Pulmonary artery endothelial cell (primary cell): ENCODE measurements around the gene TTI1. TPM values are rescaled to one million over a fixed set of nuclear protein-coding genes. Genes with fewer than 3 reads are reported as not detected.

Experiments used
- DNase-seq: peaks from one replicate; pipeline ENCODE4 v3.0.0-alpha.2; 2011; ENCODE audit warnings: low read depth, low spot score
- total RNA-seq: library from RNA; depleted of rRNA; stranded (reverse); fragments of >200 nt; gene quantifications from 2 replicates; pipeline ENCODE4 v1.2.3, GENCODE V29; 2014

TTI1 gene
- total RNA-seq = 16.4 and 26.0 TPM in 2 replicates

- DNase-seq = peak; percentile 64
Observed at GRCh38 chr20:38033330-38034107, at the start of gene TTI1, which contains the start of gene RPRD1B. TSS of gene TTI1 (minus strand) at chr20:38033456. CDS start at chr20:38013816, 19,640 bp downstream. TSS of gene RPRD1B (plus strand) at chr20:38033746. CDS start at chr20:38033948, 202 bp downstream.

DNA sequence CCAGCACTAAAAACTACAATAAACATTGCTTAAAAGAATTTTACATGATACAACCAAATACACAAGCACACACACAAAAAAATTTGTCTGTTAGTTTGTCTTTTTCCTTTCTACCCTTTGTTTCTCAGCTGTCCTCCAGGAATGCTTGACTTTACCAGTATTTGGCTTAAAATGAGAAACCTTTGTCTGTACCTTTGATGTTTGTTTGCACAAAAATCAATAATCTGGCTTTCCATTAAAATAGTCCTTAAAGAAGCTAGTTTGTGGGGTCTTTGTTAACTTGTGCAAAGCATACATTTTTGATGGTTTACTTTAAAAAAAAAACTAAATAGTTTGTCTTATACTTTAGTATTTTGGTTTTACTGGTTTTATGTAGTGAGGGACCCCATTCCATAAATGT is 49.6 kb upstream of the TTI1 start:
- no peak for DNase-seq

- no peak for DNase-seq
Observed at GRCh38 chr20:38081575-38081974, 48.3 kb upstream of the TTI1 start.

GRCh38 chr20:38079353-38079752 is 46.1 kb upstream of the TTI1 start:
- DNase-seq = no peak

- no peak for DNase-seq
Observed at GRCh38 chr20:38078084-38078483, 44.8 kb upstream of the TTI1 start.

GRCh38 chr20:38076548-38076947 is 43.3 kb upstream of the TTI1 start:
- no peak for DNase-seq

GRCh38 chr20:38075161-38075998 is 42.1 kb upstream of the TTI1 start:
- DNase-seq = no peak

DNA sequence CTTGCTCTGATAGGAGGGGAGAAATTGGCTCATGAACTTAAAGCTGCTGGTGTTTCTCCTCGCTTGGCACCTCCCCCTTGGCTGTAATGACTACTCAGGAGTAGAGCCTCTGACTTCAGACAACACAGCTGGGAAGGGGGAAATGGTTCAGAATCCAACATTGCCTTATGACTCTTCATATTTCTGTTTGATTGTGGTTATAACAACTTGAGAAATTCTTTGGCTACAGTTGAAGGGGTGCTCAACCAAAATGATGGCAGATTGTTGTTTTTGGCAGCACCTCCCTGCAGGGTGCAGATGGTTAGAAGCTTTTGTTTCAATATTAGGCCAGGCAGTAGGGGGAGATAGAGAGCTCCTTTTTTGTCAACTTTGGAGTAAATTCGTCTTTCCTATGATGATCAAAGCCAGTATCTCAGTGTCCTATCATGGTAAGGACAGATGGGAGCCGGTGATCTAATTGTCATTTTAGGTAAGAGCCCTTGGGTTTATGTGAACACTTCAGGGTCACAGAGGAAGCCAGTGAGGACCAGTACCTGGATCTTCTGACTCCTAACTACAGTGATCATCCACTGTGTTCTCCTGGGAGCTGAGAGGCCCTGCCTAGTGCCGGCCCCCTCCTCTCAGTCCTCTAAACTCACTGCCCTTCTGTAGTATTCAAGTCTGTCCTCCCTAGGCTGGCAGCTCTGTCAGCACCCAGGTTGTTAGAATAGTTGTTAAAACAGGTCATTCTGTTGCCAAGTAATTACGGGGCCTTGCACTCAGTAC is 40.2 kb upstream of the TTI1 start:
- peak; percentile 75 for DNase-seq

DNA sequence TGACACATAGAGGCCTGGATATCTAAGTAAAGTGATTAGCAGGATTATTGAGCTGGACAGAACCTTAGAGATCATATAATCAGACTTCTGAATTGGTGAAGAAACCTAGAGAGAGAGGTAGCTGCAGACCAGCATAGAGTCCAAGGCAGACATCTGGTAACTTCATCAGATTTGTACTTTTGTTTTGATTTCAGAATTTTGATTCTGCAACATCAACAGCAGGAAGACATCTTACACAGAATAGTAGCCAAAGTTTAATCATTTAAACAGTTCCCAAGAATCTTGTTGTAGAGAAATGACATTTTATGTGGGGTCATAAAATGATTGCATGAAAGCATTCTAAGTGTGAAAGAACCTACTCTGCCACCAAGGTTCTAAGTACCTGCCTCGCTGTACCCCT is 39.6 kb upstream of the TTI1 start:
- no peak for DNase-seq

- DNase-seq = no peak
Observed at GRCh38 chr20:38067717-38068365, 34.6 kb upstream of the TTI1 start.

- no peak for DNase-seq
Observed at GRCh38 chr20:38066969-38067716, 33.9 kb upstream of the TTI1 start.

DNA sequence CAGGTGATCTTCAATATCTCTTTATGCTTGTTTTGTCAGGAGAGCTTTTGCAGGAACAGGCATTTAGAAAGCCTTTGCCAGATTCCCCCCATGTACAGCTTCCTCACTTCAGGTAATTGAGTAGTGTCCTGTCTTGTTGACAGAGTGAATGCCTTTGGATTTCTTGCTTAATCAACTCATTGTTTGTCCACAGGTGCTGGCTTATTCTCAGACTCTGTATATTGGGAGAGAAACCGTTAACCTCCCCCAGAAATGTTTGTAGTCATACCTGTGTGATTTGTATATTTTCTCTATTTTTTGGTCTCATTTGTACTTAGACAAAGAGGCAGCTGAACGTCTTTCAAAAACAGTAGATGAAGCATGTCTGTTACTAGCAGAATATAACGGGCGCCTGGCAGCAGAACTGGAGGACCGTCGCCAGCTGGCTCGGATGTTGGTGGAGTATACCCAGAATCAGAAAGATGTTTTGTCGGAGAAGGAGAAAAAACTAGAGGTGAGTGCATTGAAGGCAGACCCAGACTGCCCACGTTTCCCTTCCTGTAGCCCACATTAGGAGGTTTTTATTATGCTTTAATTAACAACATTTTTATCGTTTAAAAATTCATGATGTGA is 32.6 kb upstream of the TTI1 start:
- DNase-seq = no peak

GRCh38 chr20:38063911-38064530 is 30.8 kb upstream of the TTI1 start:
- DNase-seq = no peak

DNA sequence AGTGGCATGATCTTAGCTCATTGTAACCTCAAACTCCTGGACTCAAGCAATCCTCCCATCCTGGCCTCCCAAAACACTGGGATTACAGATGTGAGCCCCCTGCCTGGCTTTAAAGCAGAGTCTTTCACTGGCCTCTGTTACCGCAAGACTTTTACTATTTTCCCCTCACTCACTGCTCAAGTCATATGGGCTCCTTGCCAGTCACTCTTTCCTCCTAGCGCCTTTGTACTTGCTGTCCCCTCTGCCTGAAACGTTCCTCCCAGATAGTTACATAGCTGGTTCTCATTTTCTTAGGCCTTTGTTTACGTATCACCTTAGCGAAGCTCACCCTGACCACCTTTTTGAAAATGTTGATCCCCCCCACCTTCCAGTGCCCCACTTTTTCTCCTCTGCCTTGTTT is 29.6 kb upstream of the TTI1 start:
- DNase-seq = no peak

DNA sequence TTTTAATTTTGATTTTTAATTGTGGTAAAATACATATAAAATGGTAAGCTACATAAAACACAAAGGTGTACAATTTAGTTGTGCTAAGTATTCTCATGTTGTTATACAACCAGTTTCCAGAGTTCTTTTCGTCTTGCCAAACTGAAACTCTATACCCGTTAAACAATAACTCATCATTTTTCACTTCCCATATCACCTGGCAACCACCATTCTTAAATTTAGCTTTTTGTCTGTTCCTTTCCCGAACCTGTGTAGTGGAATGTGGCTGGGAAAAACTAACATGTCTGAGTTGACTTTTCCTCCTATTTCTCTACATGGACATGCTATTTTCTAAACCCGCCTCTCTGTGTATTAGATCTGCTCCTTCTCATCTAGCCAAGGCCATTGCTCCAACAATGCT is 27.9 kb upstream of the TTI1 start:
- no peak for DNase-seq

- no peak for DNase-seq
Observed at GRCh38 chr20:38060536-38060935, 27.3 kb upstream of the TTI1 start.

- no peak for DNase-seq
Observed at GRCh38 chr20:38059832-38060231, 26.6 kb upstream of the TTI1 start.

DNA sequence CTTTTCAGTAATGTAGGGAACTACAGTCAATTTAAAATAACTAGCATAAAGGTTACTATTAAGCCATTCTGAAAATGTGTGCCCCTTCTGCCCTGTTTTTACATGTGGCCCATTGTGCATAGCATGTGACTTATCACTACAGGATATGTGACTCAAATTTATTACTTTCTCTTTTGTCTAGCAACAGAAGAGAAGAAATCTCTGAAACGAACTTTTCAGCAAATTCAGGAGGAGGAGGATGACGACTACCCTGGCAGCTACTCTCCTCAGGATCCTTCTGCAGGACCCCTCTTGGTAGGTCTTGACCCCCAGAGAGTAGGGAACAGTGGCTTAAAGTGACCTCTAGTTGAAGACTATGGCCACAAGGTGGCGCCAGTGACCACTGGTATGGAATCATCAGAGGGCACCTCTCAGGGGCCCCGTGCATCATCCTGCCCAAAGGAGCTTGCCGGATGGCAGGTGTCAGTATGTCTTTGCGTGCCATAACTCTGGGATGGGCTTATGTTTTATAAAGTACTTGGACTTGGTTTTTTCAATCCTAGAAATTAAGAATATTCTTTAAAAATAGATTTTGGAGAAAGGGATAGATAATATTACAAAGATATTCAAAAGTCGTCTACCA is 24.2 kb upstream of the TTI1 start:
- DNase-seq = peak; percentile 33

DNA sequence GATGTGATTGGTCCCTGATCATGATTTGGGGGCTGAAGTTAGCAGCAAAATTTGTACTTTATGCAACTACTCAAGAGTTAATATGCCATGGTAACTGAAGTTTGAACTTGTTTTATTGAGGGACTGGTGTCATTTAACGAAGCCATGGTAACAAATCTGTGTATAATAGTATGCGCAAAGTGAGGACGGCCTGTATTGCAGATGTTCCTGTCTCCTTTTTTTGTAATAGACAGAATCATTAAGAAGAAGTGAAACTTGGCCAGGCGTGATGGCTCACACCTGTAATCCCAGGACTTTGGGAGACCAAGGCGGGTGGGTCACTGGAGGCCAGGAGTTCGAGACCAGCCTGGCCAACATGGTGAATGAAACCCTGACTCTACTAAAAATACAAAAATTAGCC is 22.6 kb upstream of the TTI1 start:
- DNase-seq = no peak
